Mesodermal cell (in vitro differentiated cells): ENCODE results near the gene OSBPL3. TPM values are rescaled to one million over a fixed set of nuclear protein-coding genes. Genes with fewer than 3 reads are reported as not detected.
"Not testable (repeated sequence)": the region's sequence is repeated elsewhere in the genome, so short reads cannot be mapped to it uniquely, and the experiment has no call there.

Source experiments
- H3K27ac ChIP-seq: 2 replicates; pipeline ENCODE4 v1.7.0; 2013; ENCODE audit warnings: mild to moderate bottlenecking, low read depth, low read length, moderate library complexity; ENCODE audit not compliant: severe bottlenecking
- H3K36me3 ChIP-seq: 2 replicates; pipeline ENCODE4 v1.7.1; 2013; ENCODE audit warnings: mild to moderate bottlenecking, low read length, moderate library complexity; ENCODE audit not compliant: control insufficient read depth, insufficient read depth
- H3K4me1 ChIP-seq: one replicate; pipeline ENCODE4 v1.7.1; 2013; ENCODE audit warnings: mild to moderate bottlenecking, low read length; ENCODE audit not compliant: insufficient read depth, control insufficient read depth, poor library complexity, severe bottlenecking
- H3K4me3 ChIP-seq: 2 replicates; pipeline ENCODE4 v1.7.0; 2013; ENCODE audit warnings: low read length, control low read depth, mild to moderate bottlenecking; ENCODE audit not compliant: insufficient read depth, poor library complexity, severe bottlenecking; ENCODE audit errors: extremely low read depth
- H3K9me3 ChIP-seq: 2 replicates; pipeline ENCODE4 v1.7.1; 2013; ENCODE audit warnings: mild to moderate bottlenecking, low read length, moderate library complexity; ENCODE audit not compliant: control insufficient read depth
- WGBS, 2 experiments: methylation state at CpG; one replicate each; pipeline ENCODE4 v1.1.5; 2013; ENCODE audit warnings: missing lambda C conversion rate in 2 of 2; ENCODE audit not compliant: insufficient coverage in 2 of 2; 5-methylcytosine and 5-hydroxymethylcytosine counted together
- polyA plus RNA-seq, 2 experiments: library from polyadenylated mRNA; stranded (reverse); fragments of 50-300 nt; gene quantifications; one replicate each; pipeline ENCODE4 v1.2.3, GENCODE V29; 2013

The OSBPL3 gene
- 9.0 TPM for polyA plus RNA-seq (2013, experiment 1 of 2)
- 10.6 TPM for polyA plus RNA-seq (2013, experiment 2 of 2)

GRCh38 chr7:24979863-24980533 is at the start of gene OSBPL3:
Gene OSBPL3, minus strand, starts transcription at chr7:24980178. Its CDS starts 87,706 bp downstream, at chr7:24892472.
- 0% methylated on average over 55 to 63 of the region's 73 CpGs for WGBS, 2 experiments
- Histone ChIP-seq H3K9me3 (peaks cover 20% of the 10 kb centered on the region), H3K4me3 (peak within 1 kb of the TSS; percentile 91), H3K36me3 (no peaks in the 10 kb centered on the region), H3K27ac (peak within 1 kb of the TSS; percentile 85), H3K4me1 (peaks cover 10% of the 10 kb centered on the region)

- WGBS, 2 experiments, result 100% methylated on average over 1 of the region's 1 CpG
- Histone ChIP-seq H3K27ac (peak overlapping the region; percentile 90), H3K36me3 (no peaks in the 10 kb centered on the region), H3K4me3 (no peak overlapping the region), H3K9me3 (no peaks in the 10 kb centered on the region), H3K4me1 (peaks cover 44% of the 10 kb centered on the region)
These were observed 49.1 kb upstream of the OSBPL3 start for GRCh38 chr7:25029075-25029474.

- Histone ChIP-seq H3K9me3 (no peaks in the 10 kb centered on the region), H3K27ac (peak overlapping the region; percentile 90), H3K4me1 (peaks cover 43% of the 10 kb centered on the region), H3K36me3 (no peaks in the 10 kb centered on the region), H3K4me3 (no peak overlapping the region)
- 62 to 87% methylated on average over 5 to 6 of the region's 8 CpGs for WGBS, 2 experiments
These were observed 48.5 kb upstream of the OSBPL3 start for GRCh38 chr7:25028370-25029021.

- Histone ChIP-seq H3K4me3 (no peak overlapping the region), H3K36me3 (no peaks in the 10 kb centered on the region), H3K27ac (no peak overlapping the region), H3K4me1 (peaks cover 31% of the 10 kb centered on the region), H3K9me3 (no peaks in the 10 kb centered on the region)
- WGBS, 2 experiments, result 31 to 33% methylated on average over 3 of the region's 3 CpGs
These were observed 46.2 kb upstream of the OSBPL3 start for GRCh38 chr7:25026156-25026555.

GRCh38 chr7:25025218-25025671 is 45.3 kb upstream of the OSBPL3 start:
- peak overlapping the region; percentile 92 for H3K27ac ChIP-seq
- H3K9me3 ChIP-seq, result no peaks in the 10 kb centered on the region
- H3K4me1 ChIP-seq, result peaks cover 31% of the 10 kb centered on the region
- H3K36me3 ChIP-seq, result no peaks in the 10 kb centered on the region
- H3K4me3 ChIP-seq, result no peak overlapping the region

GRCh38 chr7:25024066-25024465 is 44.1 kb upstream of the OSBPL3 start:
- no peak overlapping the region for H3K4me3 ChIP-seq
- WGBS, 2 experiments, result 43% methylated on average over 2 of the region's 2 CpGs; no CpG with 5 or more reads in 1 of the 2 experiments
- H3K4me1 ChIP-seq, result peaks cover 28% of the 10 kb centered on the region
- H3K9me3 ChIP-seq, result no peaks in the 10 kb centered on the region
- no peak overlapping the region for H3K27ac ChIP-seq
- no peaks in the 10 kb centered on the region for H3K36me3 ChIP-seq

- not testable (repeated sequence) for H3K4me3 ChIP-seq, H3K9me3 ChIP-seq, H3K4me1 ChIP-seq, H3K36me3 ChIP-seq, H3K27ac ChIP-seq
- WGBS, 2 experiments, result 80% methylated on average over 1 of the region's 30 CpGs; no CpG with 5 or more reads in 1 of the 2 experiments
These were observed 37.7 kb upstream of the OSBPL3 start for GRCh38 chr7:25017671-25018070.

- 90 to 100% methylated on average over 1 to 2 of the region's 2 CpGs for WGBS, 2 experiments
- H3K4me1 ChIP-seq, result no peaks in the 10 kb centered on the region
These were observed 34.8 kb upstream of the OSBPL3 start for GRCh38 chr7:25014756-25015155.

GRCh38 chr7:25012710-25013109 is 32.7 kb upstream of the OSBPL3 start:
- not testable (repeated sequence) for H3K36me3 ChIP-seq, H3K4me3 ChIP-seq, H3K27ac ChIP-seq, H3K9me3 ChIP-seq, H3K4me1 ChIP-seq
- 88 to 93% methylated on average over 3 of the region's 3 CpGs for WGBS, 2 experiments

More at GRCh38 chr7:25014756-25015155, 34.8 kb upstream of the OSBPL3 start:
- H3K36me3 ChIP-seq, result no peaks in the 10 kb centered on the region
- no peak overlapping the region for H3K27ac ChIP-seq
- H3K4me3 ChIP-seq, result no peak overlapping the region
- no peaks in the 10 kb centered on the region for H3K9me3 ChIP-seq

- H3K4me3 ChIP-seq, result no peak overlapping the region
- no peaks in the 10 kb centered on the region for H3K36me3 ChIP-seq
- H3K4me1 ChIP-seq, result no peaks in the 10 kb centered on the region
- no peaks in the 10 kb centered on the region for H3K9me3 ChIP-seq
- H3K27ac ChIP-seq, result no peak overlapping the region
These were observed 32.3 kb upstream of the OSBPL3 start for GRCh38 chr7:25012254-25012653.

- H3K27ac ChIP-seq, result no peak overlapping the region
- WGBS, 2 experiments, result 68 to 74% methylated on average over 4 of the region's 5 CpGs
- no peaks in the 10 kb centered on the region for H3K4me1 ChIP-seq
- H3K36me3 ChIP-seq, result no peaks in the 10 kb centered on the region
- H3K9me3 ChIP-seq, result no peaks in the 10 kb centered on the region
- no peak overlapping the region for H3K4me3 ChIP-seq
These were observed 29.3 kb upstream of the OSBPL3 start for GRCh38 chr7:25009257-25009656.
